ENCODE measurements around the gene PEX19. TPM values are rescaled to one million over a fixed set of nuclear protein-coding genes. Genes with fewer than 3 reads are reported as not detected.
"Not testable (repeated sequence)": the region's sequence is repeated elsewhere in the genome, so short reads cannot be mapped to it uniquely, and the experiment has no call there.

The PEX19 gene
- total RNA-seq (2014; rRNA removed; shearing (Covaris generic)), result 52.1 and 53.6 TPM in 2 replicates
- polyA plus RNA-seq (2014; cell fraction: nucleus; rRNA removed), result 27.2 and 33.0 TPM in 2 replicates

- DNase-seq (ENCODE audit: extremely low read depth, low read depth), result peak; percentile 91
Observed at GRCh38 chr1:160284782-160285344, at the start of gene PEX19. Gene PEX19, minus strand, starts transcription at chr1:160285133. Its CDS starts 9 bp downstream, at chr1:160285124.

- DNase-seq (ENCODE audit: extremely low read depth, low read depth), result no peak
Observed at GRCh38 chr1:160332516-160332915, 47.6 kb upstream of the PEX19 start.

GRCh38 chr1:160330119-160330518 is 45.2 kb upstream of the PEX19 start:
- DNase-seq (ENCODE audit: extremely low read depth, low read depth), result no peak

GRCh38 chr1:160328184-160328583 is 43.3 kb upstream of the PEX19 start:
- DNase-seq (ENCODE audit: extremely low read depth, low read depth), result no peak

DNA sequence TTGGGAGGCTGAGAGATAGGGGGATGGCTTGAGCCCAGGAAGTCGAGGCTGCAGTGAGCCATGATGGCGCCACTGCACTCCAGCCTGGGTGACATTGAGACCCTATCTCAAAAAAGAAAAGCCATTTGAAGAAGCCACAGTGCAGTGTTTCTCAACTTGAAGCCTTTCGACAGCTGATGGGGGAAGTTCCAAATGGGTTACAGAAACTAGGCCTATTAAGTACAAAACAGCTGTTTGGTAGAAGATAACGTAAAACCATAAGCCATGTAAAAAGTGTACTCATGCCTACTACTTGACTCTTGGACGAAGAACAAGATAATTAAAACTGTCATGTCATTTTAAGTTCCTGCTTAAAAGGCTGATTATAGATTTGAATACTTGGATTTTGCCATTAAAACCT is 41.5 kb upstream of the PEX19 start:
- DNase-seq (ENCODE audit: extremely low read depth, low read depth), result no peak

DNA sequence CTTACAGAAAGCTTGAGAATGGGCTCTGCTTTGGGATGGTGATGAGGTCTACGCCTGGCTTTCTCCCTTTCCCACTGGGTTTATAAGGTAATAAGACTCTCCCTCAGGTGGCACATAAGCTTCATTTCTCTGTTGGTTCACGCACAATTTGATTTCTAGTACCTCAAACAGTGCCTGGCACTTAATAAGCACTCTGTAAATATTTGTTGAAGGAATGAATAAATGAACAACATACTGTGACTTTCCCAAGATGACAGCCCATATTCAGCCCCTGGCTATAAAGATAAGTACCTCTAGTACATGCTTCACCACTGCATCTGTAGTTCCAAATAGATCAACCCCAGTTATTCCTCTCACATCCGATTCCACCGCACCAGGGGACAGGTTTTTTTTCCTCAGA is 40.3 kb upstream of the PEX19 start:
- no peak for DNase-seq (ENCODE audit: extremely low read depth, low read depth)

DNA sequence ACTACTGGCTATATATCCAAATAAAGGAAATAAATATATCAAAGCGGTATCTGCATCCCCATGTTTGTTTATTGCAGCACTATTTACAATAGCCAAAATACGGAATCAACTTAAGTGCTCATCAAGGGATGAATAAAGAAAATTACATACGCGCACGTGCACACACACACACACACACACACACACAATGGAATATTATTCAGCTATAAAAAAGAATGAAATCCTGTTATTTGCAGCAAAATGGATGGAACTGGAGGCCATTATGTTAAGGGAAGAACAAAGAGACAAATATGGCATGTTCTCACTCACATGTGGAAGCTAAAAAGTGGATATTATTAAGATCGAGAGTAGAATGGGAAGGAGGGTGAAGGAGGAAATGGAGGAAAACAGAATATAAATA is 37.9 kb upstream of the PEX19 start:
- DNase-seq (ENCODE audit: extremely low read depth, low read depth), result no peak

DNA sequence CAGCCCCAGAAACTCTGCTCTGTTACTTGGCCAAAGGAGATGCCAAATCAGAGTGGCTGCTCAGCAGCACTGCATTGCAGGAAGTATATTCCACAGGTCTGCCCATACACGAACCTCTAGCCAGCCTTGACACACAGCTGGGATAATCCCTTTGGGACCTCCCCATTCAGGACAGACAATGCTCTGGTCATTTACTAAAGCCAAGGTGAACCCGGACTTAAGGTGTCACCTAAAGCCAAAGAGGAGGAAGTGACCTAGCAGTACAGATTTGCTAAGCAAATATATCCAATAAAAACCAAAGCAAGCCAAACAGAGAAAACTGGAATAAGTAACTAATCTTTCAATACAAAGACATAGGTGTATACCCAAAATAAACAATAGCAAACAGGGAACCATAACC is 30.4 kb upstream of the PEX19 start:
- DNase-seq (ENCODE audit: extremely low read depth, low read depth), result no peak

- DNase-seq (ENCODE audit: extremely low read depth, low read depth), result no peak
Observed at GRCh38 chr1:160309571-160309970, 24.6 kb upstream of the PEX19 start.

DNA sequence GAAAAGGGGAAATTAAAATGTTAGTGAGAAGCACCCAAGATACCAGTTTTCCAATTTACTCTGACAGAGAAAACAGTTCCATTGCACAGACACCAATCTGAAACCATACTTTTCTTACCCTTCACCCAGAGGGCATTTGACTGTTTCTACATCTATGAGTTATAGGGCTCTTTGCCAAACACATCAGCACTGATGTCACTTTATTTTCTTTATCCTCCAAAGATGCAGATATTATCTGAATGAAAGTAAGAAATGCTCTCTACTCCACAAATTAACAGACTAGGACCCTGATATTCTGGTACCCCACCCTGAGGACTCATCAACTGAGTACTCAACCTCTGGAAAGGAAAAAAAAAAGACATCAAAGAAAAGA is 24.2 kb upstream of the PEX19 start:
- DNase-seq (ENCODE audit: extremely low read depth, low read depth), result no peak

- DNase-seq (ENCODE audit: extremely low read depth, low read depth), result no peak
Observed at GRCh38 chr1:160308451-160309184, 23.7 kb upstream of the PEX19 start.

DNA sequence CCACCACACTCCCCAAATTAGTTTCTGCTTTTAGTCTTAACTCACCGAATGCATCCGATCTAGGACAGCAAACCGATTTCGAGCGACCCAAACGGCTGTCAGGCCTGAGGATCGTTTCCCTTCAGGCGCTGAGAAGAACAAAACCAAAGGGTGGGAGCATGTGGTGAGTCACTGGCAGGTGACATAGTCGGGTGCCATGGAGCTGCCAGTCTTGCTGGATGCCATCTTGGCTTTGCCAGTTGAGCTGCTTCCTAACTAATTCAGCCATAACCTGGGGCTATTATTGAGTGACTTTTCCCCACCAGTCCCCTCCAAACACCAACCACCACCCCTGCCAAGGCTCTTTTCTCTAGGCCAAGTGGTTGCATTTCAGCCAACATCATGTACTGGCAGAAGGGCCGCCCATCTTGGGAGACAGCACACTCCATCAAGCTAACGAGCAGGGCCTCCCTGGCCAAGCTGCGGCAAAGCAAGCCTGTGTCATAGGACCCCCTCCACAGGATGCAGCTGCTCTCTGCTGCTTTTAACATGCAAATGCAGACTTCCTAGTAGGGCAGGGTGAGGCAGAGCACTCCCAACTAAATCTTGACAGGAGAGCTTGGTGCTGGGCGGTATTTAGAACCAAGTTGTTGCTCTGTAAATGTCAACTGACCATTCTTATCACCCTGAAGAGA is 22.3 kb upstream of the PEX19 start:
- no peak for DNase-seq (ENCODE audit: extremely low read depth, low read depth)

DNA sequence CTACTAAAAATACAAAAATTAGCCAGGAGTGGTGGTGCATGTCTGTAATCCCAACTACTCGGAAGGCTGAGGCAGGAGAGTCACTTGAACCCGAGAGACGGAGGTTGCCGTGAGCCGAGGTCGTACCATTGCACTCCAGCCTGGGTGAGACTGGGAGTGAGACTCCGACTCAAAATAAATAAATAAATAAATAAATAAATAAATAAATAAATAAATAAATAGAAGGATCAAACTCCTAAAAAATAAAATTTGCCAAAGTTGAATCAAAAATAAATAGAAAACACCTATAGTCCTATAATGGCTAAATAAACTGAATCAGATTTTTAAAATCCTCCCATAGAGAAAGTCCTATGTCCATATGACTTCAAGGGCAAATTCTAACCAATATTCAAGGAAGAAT is 15.2 kb upstream of the PEX19 start:
- DNase-seq (ENCODE audit: extremely low read depth, low read depth), result no peak

- no peak for DNase-seq (ENCODE audit: extremely low read depth, low read depth)
Observed at GRCh38 chr1:160296036-160296435, 11.1 kb upstream of the PEX19 start.

DNA sequence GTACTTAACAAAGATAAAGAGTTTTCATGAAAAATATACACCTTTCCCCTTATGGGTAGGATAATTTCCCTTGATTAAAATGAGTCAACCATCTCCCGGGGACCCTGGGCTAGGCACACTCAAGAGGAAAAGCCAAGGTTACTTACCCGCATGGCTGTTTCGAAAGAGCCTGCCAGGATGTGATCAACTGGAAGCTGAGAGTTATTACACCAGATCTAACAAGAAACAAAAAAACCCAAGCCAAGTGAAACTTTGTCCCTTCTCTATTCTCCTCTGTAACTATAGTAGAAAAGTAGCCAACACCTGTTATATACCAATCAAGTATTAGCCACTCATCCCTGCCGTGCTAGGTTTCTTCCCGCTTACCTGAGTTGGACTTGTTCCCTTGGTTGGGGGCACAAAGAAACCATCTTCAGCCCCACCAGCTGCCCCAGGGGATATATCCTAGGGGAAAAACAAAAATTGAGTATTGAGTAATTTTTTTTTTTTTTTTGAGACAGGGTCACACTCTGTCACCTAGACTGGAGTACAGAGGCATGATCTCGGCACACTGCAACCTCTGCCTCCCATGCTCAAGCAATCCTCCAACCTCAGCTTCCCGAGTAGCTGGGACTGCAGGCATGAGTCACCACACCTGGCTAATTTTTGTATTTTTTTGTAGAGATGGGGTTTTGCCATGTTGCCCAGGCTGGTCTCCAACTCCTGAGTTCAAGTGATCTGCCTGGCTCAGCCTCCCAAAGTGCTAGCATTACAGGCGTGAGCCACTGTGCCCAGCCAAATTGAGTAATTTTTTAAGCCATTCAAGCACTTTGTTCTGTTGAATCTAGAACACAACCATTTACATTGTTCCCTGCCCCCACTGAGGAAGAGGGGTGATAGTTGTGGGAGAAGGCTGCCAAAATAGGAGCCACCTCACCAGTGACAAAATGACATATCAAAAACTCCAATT is 8.4 kb upstream of the PEX19 start:
- DNase-seq (ENCODE audit: extremely low read depth, low read depth), result no peak

DNA sequence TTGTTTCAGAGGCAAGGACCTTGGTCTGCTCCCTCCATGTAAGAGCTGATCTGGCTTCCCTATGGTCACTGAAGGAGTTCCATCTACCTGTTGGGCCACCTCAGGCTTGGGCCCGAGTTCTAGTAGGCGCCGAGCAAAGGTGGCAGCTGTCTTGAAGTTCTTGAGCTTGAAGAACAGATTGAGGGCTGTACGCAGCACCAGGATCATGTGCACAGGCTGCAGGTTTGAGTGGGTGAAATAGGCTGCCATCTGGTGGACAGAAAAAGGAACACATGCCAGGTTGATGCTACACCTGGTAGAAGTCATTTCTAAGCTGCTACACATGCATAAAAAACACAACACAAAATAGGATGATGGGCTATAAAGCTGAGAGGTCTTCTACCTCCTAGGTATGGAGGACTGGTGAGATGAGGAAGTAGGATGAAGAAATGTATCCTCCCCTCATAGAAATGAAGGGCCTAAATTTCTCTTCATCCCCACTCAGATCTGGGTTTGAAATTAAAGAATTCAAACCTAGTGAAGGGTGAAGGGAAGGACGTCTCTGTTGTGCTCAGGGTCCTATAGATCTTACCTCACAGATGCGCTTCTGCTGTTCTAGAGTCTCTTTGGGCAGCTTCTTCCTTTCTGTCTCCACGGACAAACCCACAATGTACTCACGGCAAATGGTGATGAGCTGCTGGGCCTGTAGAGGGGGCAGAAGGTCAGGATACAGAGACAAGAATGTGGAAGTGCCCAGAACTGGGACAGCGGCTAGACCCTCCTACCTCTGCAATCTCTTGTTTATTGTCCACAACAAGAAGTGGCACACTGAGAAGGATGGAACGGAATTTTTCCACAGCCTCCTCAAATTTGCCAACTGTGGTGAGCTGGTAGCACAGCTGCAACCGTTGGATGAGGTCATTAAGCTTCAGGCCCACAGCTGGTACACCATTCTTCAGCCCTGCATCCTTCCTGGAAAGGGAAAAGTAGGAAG is 6.6 kb upstream of the PEX19 start:
- DNase-seq (ENCODE audit: extremely low read depth, low read depth), result peak; percentile 60

- not testable (repeated sequence) for DNase-seq (ENCODE audit: extremely low read depth, low read depth)
Observed at GRCh38 chr1:160287769-160288168, 2.8 kb upstream of the PEX19 start.

DNA sequence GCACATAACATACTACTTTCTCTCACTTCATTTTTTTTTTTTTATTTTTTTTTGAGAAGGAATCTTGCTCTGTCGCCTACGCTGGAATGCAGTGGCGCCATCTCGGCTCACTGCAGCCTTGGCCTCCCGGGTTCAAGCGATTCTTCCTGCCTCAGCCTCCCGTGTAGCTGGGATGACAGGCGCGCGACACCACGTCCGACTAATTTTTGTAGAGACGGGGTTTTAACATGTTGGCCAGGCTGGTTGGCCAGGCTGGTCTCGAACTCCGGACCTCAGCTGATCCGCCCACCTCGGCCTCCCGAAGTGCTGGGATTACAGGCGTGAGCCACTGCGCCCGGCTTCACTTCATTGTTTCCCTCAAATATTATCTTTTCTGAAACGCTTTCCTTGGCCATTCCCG is 573 bp upstream of the PEX19 start:
- no peak for DNase-seq (ENCODE audit: extremely low read depth, low read depth)

GRCh38 chr1:160284220-160284781 is 632 bp downstream of the PEX19 start:
- no peak for DNase-seq (ENCODE audit: extremely low read depth, low read depth)
